ENCODE data around the gene SETD2.
A peak's percentile ranks its signal among the peaks of the same experiment; 100 is the strongest.

The SETD2 gene

DNA sequence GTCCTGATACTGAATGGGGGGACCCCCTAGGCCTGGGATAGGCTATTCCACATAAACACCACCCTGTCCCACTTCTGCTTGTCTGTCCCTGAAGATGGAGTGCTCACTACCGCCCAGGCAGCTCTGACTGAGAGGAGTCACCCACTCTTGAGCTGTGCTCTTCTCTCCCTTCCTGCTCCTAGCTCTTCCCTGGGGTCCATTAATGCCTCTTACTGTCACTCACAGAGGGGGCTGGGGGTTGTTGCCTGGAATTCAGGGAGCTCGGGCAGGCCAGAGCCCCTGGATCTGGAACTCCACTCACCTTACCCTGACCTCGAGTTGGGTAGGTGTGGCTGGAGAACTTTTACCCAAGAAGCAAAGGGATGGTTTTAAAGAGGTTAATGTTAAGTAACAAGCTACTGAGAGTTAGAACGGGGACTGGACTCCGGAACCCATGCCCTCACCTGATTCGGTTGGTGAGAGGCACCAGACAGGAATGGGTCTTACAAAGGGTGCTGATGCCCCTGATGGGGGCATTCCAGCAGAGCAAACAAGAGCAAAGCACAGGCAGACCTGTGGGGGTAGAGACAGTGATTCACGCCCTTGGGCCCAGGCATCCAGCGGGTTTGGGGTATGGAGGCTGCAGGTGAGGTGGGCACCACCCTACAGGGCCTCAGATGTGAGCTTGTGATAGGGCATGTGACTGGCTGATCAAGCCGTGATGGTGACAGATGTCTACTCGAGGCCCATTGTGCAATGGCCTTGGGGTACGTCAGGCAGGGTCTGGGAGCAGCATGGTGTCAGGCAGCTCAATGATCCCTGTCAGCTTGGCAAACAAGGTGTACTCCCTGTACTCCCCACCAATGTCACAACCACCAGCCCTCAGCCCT lies 179.1 kb downstream of the SETD2 start:
- DNase-seq (ENCODE audit: low spot score), result no peak

- no peak for DNase-seq (ENCODE audit: low spot score)
These were observed 181.4 kb downstream of the SETD2 start for GRCh38 chr3:46982546-46982945.

GRCh38 chr3:46981932-46982471 lies 181.9 kb downstream of the SETD2 start:
- no peak for DNase-seq (ENCODE audit: low spot score)

DNA sequence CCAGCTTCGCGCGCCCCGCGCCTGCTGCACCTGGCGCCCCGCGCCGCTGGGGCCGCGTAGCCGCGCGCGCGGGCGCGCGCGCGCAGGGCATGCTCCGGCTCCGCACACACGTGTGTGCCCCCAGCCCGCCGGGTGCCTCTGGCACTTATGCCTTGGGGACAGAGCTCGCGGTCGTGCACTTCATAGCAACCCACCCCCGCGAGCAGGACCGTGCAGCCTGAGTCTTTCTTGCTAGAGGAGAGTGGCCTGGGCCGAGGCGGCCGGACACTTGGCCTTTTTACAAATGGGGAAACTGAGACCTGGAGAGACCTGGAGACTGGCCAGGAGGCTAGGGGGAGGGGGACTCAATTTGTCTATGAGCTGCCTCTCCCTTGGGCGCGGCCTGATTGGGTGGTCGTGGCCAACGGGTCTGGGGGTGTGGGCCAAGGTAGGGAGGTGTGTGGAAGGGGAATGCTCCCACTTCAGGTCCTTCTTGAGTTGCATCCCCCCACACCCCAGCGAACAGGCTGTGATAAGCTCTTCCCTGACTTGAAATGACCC lies 183.9 kb downstream of the SETD2 start:
- DNase-seq (ENCODE audit: low spot score), result no peak

GRCh38 chr3:46978985-46979944 lies 184.6 kb downstream of the SETD2 start, which contains the start of gene NBEAL2:
Gene NBEAL2 (plus strand): TSS chr3:46979666. CDS start chr3:46979862, 196 bp downstream.
- DNase-seq (ENCODE audit: low spot score), result peak; percentile 99

- DNase-seq (ENCODE audit: low spot score), result no peak
These were observed 185.5 kb downstream of the SETD2 start for GRCh38 chr3:46978381-46978780.

DNA sequence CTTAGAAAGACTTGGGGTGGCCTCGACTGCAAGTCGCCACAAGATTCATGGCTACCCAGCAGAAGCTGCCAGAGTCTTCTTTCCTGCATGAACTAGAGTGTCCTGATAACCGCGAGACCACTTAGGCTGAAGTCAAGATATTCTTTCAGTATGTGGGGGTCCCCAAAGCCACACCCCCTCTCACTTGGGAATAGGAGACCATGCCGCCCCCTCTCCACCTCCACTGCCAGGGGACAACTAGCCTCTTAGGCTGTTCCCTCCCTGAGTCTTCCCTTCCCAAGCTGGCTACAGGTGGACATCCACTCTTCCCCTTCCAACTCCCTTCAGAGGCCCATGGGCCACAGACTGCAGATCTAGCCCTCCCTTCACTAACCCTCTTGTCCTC lies 186.1 kb downstream of the SETD2 start:
- DNase-seq (ENCODE audit: low spot score), result no peak

DNA sequence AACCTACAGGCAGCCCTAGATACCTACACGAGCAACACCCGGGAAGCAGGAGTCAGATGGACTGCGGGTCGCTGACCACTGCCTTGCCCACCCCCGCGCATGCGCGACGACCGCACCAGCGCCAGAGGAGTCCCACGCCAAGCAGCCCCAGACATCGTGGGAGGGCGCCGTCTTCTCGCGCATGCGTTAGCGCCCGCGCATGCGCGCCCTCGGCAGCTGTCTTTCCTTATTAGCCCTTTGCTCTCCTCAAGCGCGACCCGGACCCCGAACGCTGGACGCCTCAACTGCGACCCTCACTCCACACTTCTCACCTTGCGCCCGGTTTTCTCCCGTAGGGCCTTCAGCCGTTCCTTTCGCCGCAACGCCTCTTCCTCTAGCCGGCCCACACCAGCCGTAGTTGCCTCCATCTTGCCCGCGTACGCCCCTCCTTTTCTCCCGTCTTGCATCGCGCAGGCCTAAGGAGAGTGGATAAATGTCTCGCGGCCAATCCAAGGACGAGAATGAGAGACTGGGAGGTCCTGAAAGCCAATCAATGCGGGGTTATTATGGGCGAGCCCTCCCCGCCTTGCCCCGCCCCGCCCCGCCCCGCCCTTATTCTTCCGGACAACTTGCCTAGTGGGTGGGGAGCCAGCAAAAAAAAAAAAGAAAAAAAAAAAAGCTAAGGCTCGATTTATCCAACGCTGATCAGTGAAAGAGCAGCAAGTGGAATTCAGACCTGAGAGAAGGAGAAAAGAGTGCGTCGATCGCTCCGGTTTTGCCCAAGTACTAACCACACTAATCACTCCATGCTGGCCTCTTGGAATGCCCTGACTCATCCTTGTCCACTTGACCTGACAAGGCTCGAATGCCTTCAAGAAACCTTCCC lies 187.4 kb downstream of the SETD2 start, which contains the start of gene CCDC12:
TSS of gene CCDC12 (minus strand) at position 420 of the 865 bp plus-strand sequence. CDS start at position 407, 13 bp downstream.
- peak; percentile 99 for DNase-seq (ENCODE audit: low spot score)

- no peak for DNase-seq (ENCODE audit: low spot score)
These were observed 189.3 kb downstream of the SETD2 start for GRCh38 chr3:46974421-46975171.

DNA sequence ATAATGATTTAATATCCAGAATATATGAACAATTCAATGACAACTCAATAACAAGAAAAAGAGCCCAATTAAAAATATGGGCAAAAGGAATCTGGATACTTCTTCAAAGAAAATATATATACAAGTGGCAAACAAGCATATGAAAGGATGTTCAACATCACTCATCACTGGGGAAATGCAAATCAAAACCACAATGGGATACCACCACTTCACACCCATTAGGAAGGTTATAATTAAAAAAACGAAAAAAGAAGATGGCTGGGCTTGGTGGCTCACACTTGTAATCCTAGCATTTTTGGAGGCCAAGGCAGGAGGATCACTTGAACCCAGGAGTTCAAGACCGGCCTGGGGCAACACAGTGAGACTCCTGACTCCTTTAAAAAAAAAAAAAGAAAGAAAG lies 191.5 kb downstream of the SETD2 start:
- no peak for DNase-seq (ENCODE audit: low spot score)

DNA sequence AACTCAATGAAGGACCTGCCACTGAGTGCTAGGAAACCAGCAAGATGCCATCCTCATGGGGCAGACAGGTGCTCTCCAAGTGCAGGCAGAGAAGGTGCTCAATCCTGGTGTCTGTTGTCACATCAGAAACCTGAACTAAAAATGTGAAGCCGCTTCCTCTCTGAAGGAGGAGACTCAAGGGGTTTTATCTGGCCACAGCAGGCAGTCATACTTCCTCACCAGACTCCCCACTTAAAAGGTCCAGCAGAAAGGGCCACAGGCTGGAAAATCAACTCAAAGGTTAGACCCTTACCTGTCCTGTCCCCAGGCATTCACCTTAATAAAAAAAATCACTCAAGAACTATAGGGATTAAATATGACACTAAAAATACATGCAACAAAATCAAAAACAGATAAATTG lies 192.2 kb downstream of the SETD2 start:
- DNase-seq (ENCODE audit: low spot score), result no peak

- no peak for DNase-seq (ENCODE audit: low spot score)
These were observed 192.8 kb downstream of the SETD2 start for GRCh38 chr3:46971151-46971550.

DNA sequence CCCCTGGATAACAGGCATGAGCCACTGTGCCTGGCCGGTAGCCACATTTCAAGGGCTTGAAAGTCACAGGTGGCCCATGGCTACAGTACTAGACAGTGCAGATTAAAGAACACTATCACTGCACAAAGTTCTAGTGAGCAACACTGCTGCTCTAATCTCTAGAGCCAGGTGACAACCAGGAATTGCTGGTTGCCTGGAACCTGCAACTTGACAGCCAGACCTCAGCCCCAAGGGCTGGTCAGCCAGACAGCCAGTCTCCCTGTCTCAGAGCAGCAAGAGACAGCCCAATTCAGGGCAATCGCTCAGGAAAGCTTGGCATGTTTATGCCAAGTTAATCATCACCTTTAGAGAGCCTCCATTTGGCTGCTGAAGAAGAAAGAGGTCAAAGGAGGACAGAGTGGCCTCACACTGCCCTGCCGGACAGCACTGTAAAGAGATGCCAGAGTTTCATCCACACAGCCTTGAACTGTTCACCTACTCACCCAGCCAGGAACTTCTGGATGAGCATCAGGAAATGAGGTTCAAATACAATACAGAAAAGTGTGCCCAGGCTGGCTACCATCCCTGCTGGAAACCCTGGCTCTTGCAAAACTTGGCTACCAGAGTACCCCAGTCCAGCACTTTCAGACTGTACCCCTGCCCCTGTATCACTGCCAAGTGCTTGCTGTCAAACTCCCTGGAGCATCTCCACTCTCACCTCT lies 193.4 kb downstream of the SETD2 start:
- peak; percentile 69 for DNase-seq (ENCODE audit: low spot score)

DNA sequence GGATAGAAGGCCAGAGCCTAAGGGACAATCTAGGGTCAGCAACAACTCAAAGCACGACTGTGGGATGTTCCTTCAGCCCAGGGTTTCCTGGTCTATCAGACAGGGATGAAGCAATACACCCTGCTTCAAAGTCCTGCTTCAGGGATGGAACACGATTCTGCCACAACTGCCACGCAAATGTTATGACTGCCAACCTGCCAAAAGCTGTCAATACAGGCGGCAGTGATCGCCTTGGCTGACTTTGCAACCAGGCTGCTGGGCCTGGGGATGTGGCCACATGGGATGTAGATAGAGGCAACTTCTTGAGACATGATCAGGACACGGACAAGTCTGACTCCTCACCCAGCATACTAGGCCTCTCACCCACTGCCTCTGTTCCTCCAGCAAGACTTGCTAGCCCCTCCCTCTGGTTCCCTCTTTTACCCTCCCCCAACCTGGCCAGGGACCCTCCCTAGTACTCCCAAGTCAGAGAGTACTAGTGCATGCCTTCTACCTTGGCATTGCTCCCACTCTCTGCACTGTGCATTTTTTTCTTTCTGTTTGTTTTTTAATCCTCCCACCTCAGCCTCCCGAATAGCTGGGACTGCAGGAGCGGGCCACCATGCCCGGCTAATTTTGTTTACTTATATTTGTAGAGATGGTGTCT lies 195.0 kb downstream of the SETD2 start:
- DNase-seq (ENCODE audit: low spot score), result no peak

DNA sequence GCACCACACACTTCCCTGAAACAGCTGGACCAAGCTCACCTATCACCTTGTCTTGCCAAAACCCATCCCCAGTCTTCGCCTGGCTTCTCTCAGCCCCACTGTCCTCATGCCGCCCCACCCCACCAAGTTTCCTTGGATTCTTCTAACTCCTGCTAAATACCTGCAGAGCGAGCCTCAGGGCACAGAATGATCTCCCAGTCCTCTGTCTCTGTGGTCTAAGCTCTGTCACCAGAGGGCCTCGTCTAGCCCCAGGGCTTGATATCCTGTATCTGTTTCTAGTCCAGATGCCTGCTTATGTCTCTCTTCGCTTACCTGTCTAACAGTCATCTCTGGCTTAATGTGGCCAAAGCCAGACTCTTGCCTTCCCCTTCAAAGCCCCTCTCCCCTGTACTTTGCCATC lies 197.1 kb downstream of the SETD2 start:
- DNase-seq (ENCODE audit: low spot score), result no peak
